Kidney epithelial cell (primary cell): ENCODE data around the gene CPXM1. TPM values are rescaled to one million over a fixed set of nuclear protein-coding genes. Genes with fewer than 3 reads are reported as not detected.
"Not testable (repeated sequence)": the region's sequence is repeated elsewhere in the genome, so short reads cannot be mapped to it uniquely, and the experiment has no call there.

Experiments used
- DNase-seq: peaks from one replicate; pipeline ENCODE4 v3.0.0-alpha.2; 2010; ENCODE audit warnings: low read depth
- H3K27me3 ChIP-seq: 2 replicates; pipeline ENCODE4 v1.6.0; 2011; ENCODE audit warnings: low read length; ENCODE audit not compliant: control insufficient read depth, insufficient read depth
- H3K36me3 ChIP-seq: 2 replicates; pipeline ENCODE4 v1.5.1; 2011; ENCODE audit warnings: low read length; ENCODE audit not compliant: control insufficient read depth, insufficient read depth
- H3K4me3 ChIP-seq: 2 replicates; pipeline ENCODE4 v1.5.1; 2011; ENCODE audit warnings: low read depth, mild to moderate bottlenecking, control low read depth, low read length
- CTCF ChIP-seq: IDR thresholded peaks from 2 replicates; pipeline ENCODE4 v1.5.1; 2011; ENCODE audit warnings: mild to moderate bottlenecking, moderate library complexity, low read length, control low read depth, inconsistent platforms; ENCODE audit not compliant: insufficient read depth, poor library complexity, severe bottlenecking
- total RNA-seq: library from RNA; depleted of rRNA; stranded (reverse); fragments of >200 nt; gene quantifications from 2 replicates; pipeline ENCODE4 v1.2.3, GENCODE V29; 2015

The CPXM1 gene
- total RNA-seq, 1 donor from 2014 or later, result 68.7 TPM

DNA sequence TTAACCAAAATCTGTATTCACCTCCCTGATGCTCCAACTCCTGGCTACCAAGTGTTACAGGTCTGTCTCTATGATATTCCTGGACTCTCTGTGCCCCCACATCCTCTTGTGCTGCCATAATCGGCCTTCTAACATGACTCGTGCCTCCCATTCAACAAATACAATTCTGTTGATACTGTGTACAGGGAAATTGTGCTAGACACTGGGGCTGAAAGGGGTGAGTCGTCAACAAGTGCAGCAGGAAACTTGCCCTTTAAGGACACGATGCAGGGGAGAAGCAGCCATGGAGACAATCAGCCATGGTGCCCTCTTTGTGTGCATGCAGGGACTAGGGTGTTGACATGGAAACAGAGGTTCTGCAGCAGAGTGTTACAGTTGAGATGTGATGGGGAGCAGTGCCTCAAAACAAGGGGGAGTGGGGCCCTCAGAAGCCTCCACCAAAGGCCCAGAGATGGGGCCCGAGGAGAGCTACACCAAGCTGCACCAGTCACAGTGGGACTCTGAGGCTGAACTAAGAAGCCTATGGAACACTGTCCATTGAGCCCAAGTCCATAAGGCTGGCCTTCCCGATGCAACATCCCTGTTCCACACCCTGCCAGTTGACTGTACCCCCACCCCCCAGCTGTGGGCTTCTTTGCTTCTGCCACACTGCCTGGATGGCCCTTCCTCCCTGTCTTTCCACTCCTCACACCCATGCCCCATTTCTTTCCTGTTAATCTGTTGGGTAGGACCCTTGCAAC is 37.0 kb upstream of the CPXM1 start:
- Histone ChIP-seq H3K4me3 (no peak overlapping the region), H3K36me3 (no peaks in the 10 kb centered on the region)
- TF ChIP-seq CTCF, result no peak

DNA sequence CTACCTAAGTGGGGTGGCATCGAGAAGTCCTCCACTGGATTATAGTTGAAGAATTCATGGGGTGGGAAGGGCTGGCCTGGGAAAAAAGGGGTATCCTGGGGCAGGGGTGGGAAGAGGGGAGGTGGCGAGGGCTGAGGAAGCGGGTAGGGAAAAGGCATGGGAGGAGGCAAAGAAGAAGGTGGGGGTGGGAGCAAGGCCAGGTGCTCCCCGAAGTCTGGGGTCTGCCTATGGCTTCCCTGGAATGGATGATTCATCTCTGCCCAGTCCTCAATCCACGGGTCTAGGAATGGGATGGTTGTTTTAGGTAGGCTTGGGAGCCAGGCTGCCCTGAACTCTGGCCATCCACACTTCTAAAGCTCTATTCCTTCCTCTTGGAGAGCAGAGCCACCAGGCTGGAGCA is 35.6 kb upstream of the CPXM1 start:
- DNase-seq, result no peak
- Histone ChIP-seq H3K36me3 (no peaks in the 10 kb centered on the region), H3K27me3 (no peaks in the 10 kb centered on the region), H3K4me3 (no peak overlapping the region)
- no peak for TF ChIP-seq CTCF

More for the DNA sequence above, 37.0 kb upstream of the CPXM1 start:
- no peaks in the 10 kb centered on the region for H3K27me3 ChIP-seq
- DNase-seq, result no peak

DNA sequence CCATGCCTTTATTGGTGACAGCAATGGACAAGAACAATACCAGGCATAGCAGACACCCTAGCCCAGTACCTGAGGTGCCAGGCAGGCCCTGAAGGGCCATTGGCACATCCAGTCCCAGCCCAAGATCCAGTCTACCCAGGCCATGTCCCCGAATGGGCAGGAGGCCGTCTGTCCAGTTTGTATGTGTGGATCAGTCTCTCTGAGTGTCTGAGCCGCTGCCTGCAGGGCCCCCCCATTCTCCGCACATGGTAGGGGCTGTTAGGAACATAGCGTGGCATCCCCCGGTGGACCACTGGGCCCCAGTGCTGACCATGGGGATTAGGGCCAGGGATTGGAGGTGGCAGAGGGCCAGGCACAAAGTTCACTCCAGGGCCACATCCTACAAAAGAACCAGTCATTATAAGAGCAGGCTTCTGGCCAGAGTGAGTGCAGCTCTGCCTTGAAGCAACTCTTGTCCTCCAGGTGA is 34.9 kb upstream of the CPXM1 start:
- Histone ChIP-seq H3K27me3 (no peaks in the 10 kb centered on the region), H3K4me3 (no peak overlapping the region)
- TF ChIP-seq CTCF, result no peak

DNA sequence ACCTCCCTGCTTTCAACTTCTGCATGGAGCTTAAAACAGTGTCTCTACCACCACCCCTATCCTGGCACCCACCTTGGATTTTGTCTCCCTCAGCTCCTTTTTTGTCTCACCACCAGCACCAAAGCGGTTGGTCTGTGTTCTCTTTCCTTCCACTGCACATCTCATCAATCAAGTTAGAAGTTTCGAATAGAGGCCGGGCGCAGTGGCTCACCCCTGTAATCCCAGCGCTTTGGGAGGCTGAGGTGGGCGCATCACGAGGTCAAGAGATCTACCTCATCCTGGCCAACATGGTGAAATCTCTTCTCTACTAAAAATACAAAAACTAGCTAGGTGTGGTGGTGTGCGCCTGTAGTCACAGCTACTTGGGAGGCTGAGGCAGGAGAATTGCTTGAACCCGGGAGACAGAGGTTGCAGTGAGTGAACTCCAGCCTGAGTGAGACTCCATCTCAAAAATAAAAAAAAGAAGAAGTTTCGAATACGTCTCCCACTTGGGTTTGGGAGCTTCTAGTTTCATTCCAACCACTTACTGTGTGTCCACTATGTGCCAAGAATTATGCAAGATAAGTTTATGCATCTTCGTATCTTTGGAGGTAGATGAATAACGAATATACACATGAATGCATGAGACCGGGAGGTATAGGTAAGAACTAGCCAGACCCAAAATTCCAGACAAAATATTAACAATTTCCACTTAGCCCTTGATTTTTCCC is 34.1 kb upstream of the CPXM1 start:
- H3K4me3 ChIP-seq, result no peak overlapping the region
- TF ChIP-seq CTCF, result no peak
- no peaks in the 10 kb centered on the region for H3K27me3 ChIP-seq
- no peak for DNase-seq
- H3K36me3 ChIP-seq, result no peaks in the 10 kb centered on the region

More for the DNA sequence above, 34.9 kb upstream of the CPXM1 start:
- DNase-seq, result no peak
- H3K36me3 ChIP-seq, result no peaks in the 10 kb centered on the region

- Histone ChIP-seq H3K27me3 (no peaks in the 10 kb centered on the region), H3K4me3 (no peak overlapping the region), H3K36me3 (no peaks in the 10 kb centered on the region)
- no peak for DNase-seq
- no peak for TF ChIP-seq CTCF
Measured at GRCh38 chr20:2833761-2834160, 33.3 kb upstream of the CPXM1 start.

GRCh38 chr20:2831206-2831605 is 30.8 kb upstream of the CPXM1 start:
- H3K4me3 ChIP-seq, DNase-seq, H3K27me3 ChIP-seq, H3K36me3 ChIP-seq: not testable (repeated sequence)
